CD14-positive monocyte (primary cell): ENCODE results near the gene DPP8. TPM values are rescaled to one million over a fixed set of nuclear protein-coding genes. Genes with fewer than 3 reads are reported as not detected.
"Not testable (repeated sequence)": the region's sequence is repeated elsewhere in the genome, so short reads cannot be mapped to it uniquely, and the experiment has no call there.

Experiments used
- DNase-seq, 3 donors: peaks; one replicate each; pipeline ENCODE4 v3.0.0-alpha.2; 2011 to 2022
- H2AFZ ChIP-seq: 2 replicates; pipeline ENCODE4 v1.6.0; 2012; ENCODE audit warnings: mild to moderate bottlenecking, low read depth, low read length, inconsistent platforms; ENCODE audit not compliant: insufficient read depth, poor library complexity, severe bottlenecking
- H3K27ac ChIP-seq, 2 donors: 1 replicate in 1 of 2; 2 replicates in 1 of 2; pipeline ENCODE4 v1.5.1; 2012 to 2013; ENCODE audit warnings: low read length in 2 of 2, control low read depth in 1 of 2, inconsistent platforms in 1 of 2, low read depth in 1 of 2, mild to moderate bottlenecking in 1 of 2
- H3K27me3 ChIP-seq, 2 donors: one replicate each; pipeline versions ENCODE4 v1.6.0 to v1.6.1; 2011 to 2013; ENCODE audit warnings: low read length in 2 of 2; ENCODE audit not compliant: control insufficient read depth in 2 of 2, insufficient read depth in 2 of 2
- H3K36me3 ChIP-seq, 2 donors: replicated peaks in 1 of 2; 1 replicate in 1 of 2; 2 replicates in 1 of 2; pipeline versions ENCODE4 v1.5.1 to v1.6.1; 2012 to 2013; ENCODE audit warnings: low read length in 2 of 2, control low read depth in 1 of 2, inconsistent platforms in 1 of 2, mild to moderate bottlenecking in 1 of 2; ENCODE audit not compliant: insufficient read depth in 2 of 2, control insufficient read depth in 1 of 2
- H3K4me1 ChIP-seq, 2 donors: 1 replicate in 1 of 2; 2 replicates in 1 of 2; pipeline versions ENCODE4 v1.5.1 to v1.6.1; 2012 to 2013; ENCODE audit warnings: low read length in 2 of 2, control low read depth in 1 of 2, inconsistent platforms in 1 of 2, mild to moderate bottlenecking in 1 of 2, moderate library complexity in 1 of 2; ENCODE audit not compliant: insufficient read depth in 2 of 2, control insufficient read depth in 1 of 2
- H3K4me2 ChIP-seq: replicated peaks from 2 replicates; pipeline ENCODE3; 2012; ENCODE audit warnings: low read length, moderate library complexity, mild to moderate bottlenecking; ENCODE audit not compliant: poor library complexity, severe bottlenecking; ENCODE audit errors: extremely low read depth
- H3K4me3 ChIP-seq, 3 experiments: fragments of 200-600 bp in 1 of 3; sonication (generic) in 1 of 3; replicated peaks in 1 of 3; 1 replicate in 2 of 3; 2 replicates in 1 of 3; pipeline ENCODE4 v1.5.1; 2011 to 2013; ENCODE audit warnings: low read length in 3 of 3, mild to moderate bottlenecking in 3 of 3, control low read depth in 2 of 3, low read depth in 2 of 3, inconsistent platforms in 1 of 3, moderate library complexity in 1 of 3
- H3K79me2 ChIP-seq: 2 replicates; pipeline ENCODE4 v1.6.0; 2012; ENCODE audit warnings: mild to moderate bottlenecking, control low read depth, inconsistent platforms, low read length, moderate library complexity; ENCODE audit not compliant: insufficient read depth
- H3K9ac ChIP-seq: 2 replicates; pipeline ENCODE4 v1.6.0; 2017; ENCODE audit warnings: low read length, mild to moderate bottlenecking; ENCODE audit not compliant: insufficient read depth, poor library complexity, severe bottlenecking
- H3K9me3 ChIP-seq, 2 donors: replicated peaks in 1 of 2; 1 replicate in 1 of 2; 2 replicates in 1 of 2; pipeline versions ENCODE4 v1.5.1 to v1.6.1; 2012 to 2013; ENCODE audit warnings: low read length in 2 of 2, control low read depth in 1 of 2; ENCODE audit not compliant: control insufficient read depth in 1 of 2, insufficient read depth in 1 of 2
- H4K20me1 ChIP-seq: 2 replicates; pipeline ENCODE4 v1.6.0; 2012; ENCODE audit warnings: mild to moderate bottlenecking, low read length, control low read depth, moderate library complexity; ENCODE audit not compliant: insufficient read depth
- H3K27ac Mint-ChIP-seq, 7 donors: one replicate each; pipeline ENCODE4 v1.8.0; 2020; ENCODE audit warnings: mild to moderate bottlenecking in 7 of 7, mixed read lengths in 7 of 7, moderate library complexity in 6 of 7, inconsistent platforms in 2 of 7
- H3K27me3 Mint-ChIP-seq, 3 donors: one replicate each; pipeline ENCODE4 v1.8.0; 2021 to 2022; ENCODE audit warnings: low read depth in 3 of 3, mild to moderate bottlenecking in 3 of 3, mixed read lengths in 3 of 3, moderate library complexity in 3 of 3, inconsistent platforms in 1 of 3
- H3K36me3 Mint-ChIP-seq, 2 donors: one replicate each; pipeline ENCODE4 v1.8.0; 2020; ENCODE audit warnings: mixed read lengths in 2 of 2, inconsistent platforms in 1 of 2, mild to moderate bottlenecking in 1 of 2
- H3K4me1 Mint-ChIP-seq: one replicate; pipeline ENCODE4 v1.8.0; 2020; ENCODE audit warnings: mild to moderate bottlenecking, mixed read lengths
- H3K4me3 Mint-ChIP-seq, 2 donors: one replicate each; pipeline ENCODE4 v1.8.0; 2020; ENCODE audit warnings: mild to moderate bottlenecking in 2 of 2, mixed read lengths in 2 of 2, moderate library complexity in 1 of 2
- H3K9me3 Mint-ChIP-seq, 7 donors: one replicate each; pipeline ENCODE4 v1.8.0; 2020 to 2022; ENCODE audit warnings: mixed read lengths in 7 of 7, mild to moderate bottlenecking in 6 of 7, moderate library complexity in 6 of 7, inconsistent platforms in 2 of 7
- CTCF ChIP-seq: fragments of 200-600 bp; IDR thresholded peaks from one replicate; pipeline ENCODE4 v1.8.0; 2022; ENCODE audit warnings: antibody characterized with exemption, mild to moderate bottlenecking
- WGBS: methylation state at CpG from one replicate; pipeline ENCODE4 v1.1.5; 2013; ENCODE audit warnings: missing lambda C conversion rate; ENCODE audit not compliant: insufficient coverage; 5-methylcytosine and 5-hydroxymethylcytosine counted together
- intact Hi-C, 2 donors: fragments of 100-400 bp; cut with micrococcal nuclease; formaldehyde crosslinking; loops; one replicate each; pipeline versions ENCODE4 v1.15.0 to v1.15.1; 2023
- polyA plus RNA-seq, 3 donors: library from polyadenylated mRNA; depleted of rRNA in 1 of 3; unstranded in 2 of 3; stranded (reverse) in 1 of 3; fragments of 300-500 nt in 2 of 3; fragments of >200 nt in 1 of 3; fragmentation: Illumina TruSeq in 2 of 3; gene quantifications; 1 replicate in 2 of 3; 2 replicates in 1 of 3; pipeline ENCODE4 v1.2.3, GENCODE V29; 2012 to 2021

The DPP8 gene
- polyA plus RNA-seq, 3 donors = 18.3 to 48.3 (median 38.7) TPM

DNA sequence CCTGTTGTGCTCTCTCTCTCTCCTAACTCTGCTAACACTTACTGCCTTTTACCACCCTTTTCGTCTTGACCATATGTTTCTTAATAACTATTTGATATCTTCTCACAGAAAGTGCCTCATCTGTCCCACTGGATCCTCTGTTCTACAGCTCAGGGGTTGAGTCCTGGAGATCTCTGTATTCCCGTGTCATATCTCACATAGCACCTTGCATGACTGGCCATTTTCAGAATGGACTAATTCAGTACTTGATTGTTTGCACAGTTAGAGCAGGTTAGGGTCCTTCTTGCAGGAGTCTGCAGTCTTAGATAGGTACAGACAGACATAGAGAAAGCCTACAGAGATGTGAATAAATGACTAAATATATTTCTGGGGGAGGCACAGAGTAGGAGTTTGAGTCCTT is 33.7 kb upstream of the DPP8 start:
- Histone ChIP-seq H3K4me3 (no peak overlapping the region), H3K36me3 (peaks cover 0 to 15% of the 10 kb centered on the region in 2 donors), H3K4me2 (no peak overlapping the region), H3K9ac (no peak overlapping the region), H4K20me1 (no peaks in the 10 kb centered on the region), H3K9me3 (no peaks in the 10 kb centered on the region), H3K79me2 (peaks cover 11% of the 10 kb centered on the region), H3K4me1 (no peaks in the 10 kb centered on the region), H3K27me3 (no peaks in the 10 kb centered on the region), H2AFZ (no peak overlapping the region), H3K27ac (no peak overlapping the region)
- no peak overlapping the region for H3K4me3 Mint-ChIP-seq
- peaks cover 0 to 3% (median 2%) of the 10 kb centered on the region in 3 donors for H3K27me3 Mint-ChIP-seq
- 86% methylated on average over 1 of the region's 2 CpGs for WGBS
- H3K4me1 Mint-ChIP-seq = no peaks in the 10 kb centered on the region
- H3K9me3 Mint-ChIP-seq = no peaks in the 10 kb centered on the region
- H3K27ac Mint-ChIP-seq = no peak overlapping the region
- H3K36me3 Mint-ChIP-seq = peaks cover 1 to 4% of the 10 kb centered on the region in 2 donors
- intact Hi-C loops = no loop called here
- no peak for DNase-seq
- TF ChIP-seq CTCF = no peak

DNA sequence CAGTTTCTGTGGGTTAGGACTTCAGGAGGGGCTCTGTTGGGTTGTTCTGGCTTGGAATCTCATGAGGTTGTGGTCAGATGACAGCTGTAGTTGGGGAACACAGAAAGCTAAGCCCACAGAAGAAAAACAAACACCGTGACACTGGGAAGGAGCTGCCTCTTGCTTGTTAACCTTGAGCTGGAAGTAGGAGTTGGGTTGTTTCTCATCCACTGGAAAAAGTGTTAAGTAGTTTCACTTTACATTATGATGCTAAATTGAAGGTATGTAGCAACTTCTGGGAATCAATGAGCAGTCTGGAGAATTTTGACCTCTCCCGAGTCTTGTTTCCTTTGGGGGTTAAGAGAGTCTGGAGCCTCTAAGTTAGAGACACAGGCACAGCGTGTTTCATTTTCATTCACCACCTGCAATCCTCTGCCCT is 33.2 kb upstream of the DPP8 start:
- Histone ChIP-seq H2AFZ (no peak overlapping the region), H3K9ac (no peak overlapping the region), H3K27ac (no peak overlapping the region), H3K27me3 (no peaks in the 10 kb centered on the region), H3K36me3 (peaks cover 0 to 11% of the 10 kb centered on the region in 2 donors), H3K4me2 (no peak overlapping the region), H3K9me3 (no peaks in the 10 kb centered on the region), H3K4me3 (no peak overlapping the region), H3K79me2 (peaks cover 11% of the 10 kb centered on the region), H4K20me1 (no peaks in the 10 kb centered on the region), H3K4me1 (no peaks in the 10 kb centered on the region)
- Mint-ChIP-seq H3K27ac (peak overlapping the region in 1 of 7 donors; percentile 3), H3K4me1 (no peaks in the 10 kb centered on the region), H3K9me3 (no peaks in the 10 kb centered on the region), H3K4me3 (no peak overlapping the region), H3K27me3 (peaks cover 0 to 3% (median 2%) of the 10 kb centered on the region in 3 donors), H3K36me3 (peaks cover 0 to 4% of the 10 kb centered on the region in 2 donors)
- WGBS = no CpG with 5 or more reads among the region's 3 CpGs
- no peak for TF ChIP-seq CTCF
- intact Hi-C loops = no loop called here
- DNase-seq = no peak

GRCh38 chr15:65549288-65549687 is 31.8 kb upstream of the DPP8 start:
- 100% methylated on average over 3 of the region's 9 CpGs for WGBS
- H3K79me2 ChIP-seq = peaks cover 11% of the 10 kb centered on the region
- H3K27ac ChIP-seq, H3K36me3 ChIP-seq, H3K9me3 Mint-ChIP-seq, H3K4me2 ChIP-seq, H3K9ac ChIP-seq, H3K27ac Mint-ChIP-seq, H3K4me3 ChIP-seq, intact Hi-C loops, H3K27me3 Mint-ChIP-seq, H3K36me3 Mint-ChIP-seq, H3K4me1 Mint-ChIP-seq, H3K4me3 Mint-ChIP-seq, H3K9me3 ChIP-seq, H3K4me1 ChIP-seq, H2AFZ ChIP-seq, H4K20me1 ChIP-seq, H3K27me3 ChIP-seq, DNase-seq: not testable (repeated sequence)
